ENCODE results near the gene C20orf141. TPM values are rescaled to one million over a fixed set of nuclear protein-coding genes. Genes with fewer than 3 reads are reported as not detected.

Gene C20orf141
- total RNA-seq, 4 donors from 2014 or later: not detected

DNA sequence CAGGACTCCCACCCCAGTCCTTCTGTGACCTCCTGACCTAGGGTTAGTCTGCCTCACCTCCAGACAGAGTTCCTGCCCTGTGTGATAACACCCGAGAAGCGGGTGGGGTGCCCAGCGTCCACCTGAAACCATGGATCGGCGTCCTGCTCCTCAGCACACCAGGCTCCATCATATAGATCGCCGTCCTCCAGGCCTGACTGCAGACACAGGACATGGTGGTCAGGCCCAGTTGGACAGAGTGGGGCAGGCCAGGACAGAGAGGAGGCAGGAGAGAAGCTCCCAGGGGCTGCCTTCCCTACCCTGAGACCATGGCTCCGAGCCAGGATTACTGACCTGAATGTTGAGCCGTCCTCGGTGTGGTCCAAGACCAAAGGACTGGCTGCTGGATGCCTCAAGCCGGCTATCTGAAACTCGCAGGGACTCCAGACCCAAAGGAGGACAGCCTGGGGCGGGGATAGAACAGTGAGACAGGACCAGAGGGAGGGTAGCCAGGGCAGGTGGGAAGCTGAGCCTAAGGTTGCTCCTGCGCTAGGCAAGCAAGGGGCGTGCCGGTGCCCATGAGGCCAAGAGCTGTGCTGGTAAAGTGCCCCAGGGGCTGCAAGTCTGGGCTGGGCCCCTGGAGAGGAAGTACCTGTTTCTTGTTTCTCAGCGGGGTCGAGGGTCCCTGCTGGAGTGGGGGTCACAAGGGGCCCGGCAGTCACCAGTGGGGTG lies 16.5 kb upstream of the C20orf141 start:
- no peak overlapping the region for H3K27ac ChIP-seq
- intact Hi-C loops (cut with DNase I; ENCODE audit: low total_unique reads) (loop anchor here (5.0 to 10.0 kb wide), 2 partner anchors 209 to 653 kb away; no protein-coding TSS in a partner anchor), in situ Hi-C loops (cut with MboI; ENCODE audit: low pct_ligation_motif_present in 1 of 4, low pct_unique_long_range_greater_than_20kb in 1 of 4, low sequenced_read_pairs in 3 of 4) (no loop called here)
- no peaks in the 10 kb centered on the region for H3K9me3 ChIP-seq
- DNase-seq: no peak
- WGBS, 2 donors (ENCODE audit: low coverage in 1 of 2): 42 to 90% methylated on average over 2 to 19 of the region's 19 CpGs
- peaks cover 0 to 20% (median 16%) of the 10 kb centered on the region in 4 donors for H3K4me1 ChIP-seq
- no peak overlapping the region for H3K4me3 ChIP-seq
- peaks cover 60% of the 10 kb centered on the region for H3K27me3 ChIP-seq
- no peaks in the 10 kb centered on the region for H3K36me3 ChIP-seq
- TF ChIP-seq POLR2AphosphoS5 (IDR thresholded peaks at IDR 0.05): no peak

DNA sequence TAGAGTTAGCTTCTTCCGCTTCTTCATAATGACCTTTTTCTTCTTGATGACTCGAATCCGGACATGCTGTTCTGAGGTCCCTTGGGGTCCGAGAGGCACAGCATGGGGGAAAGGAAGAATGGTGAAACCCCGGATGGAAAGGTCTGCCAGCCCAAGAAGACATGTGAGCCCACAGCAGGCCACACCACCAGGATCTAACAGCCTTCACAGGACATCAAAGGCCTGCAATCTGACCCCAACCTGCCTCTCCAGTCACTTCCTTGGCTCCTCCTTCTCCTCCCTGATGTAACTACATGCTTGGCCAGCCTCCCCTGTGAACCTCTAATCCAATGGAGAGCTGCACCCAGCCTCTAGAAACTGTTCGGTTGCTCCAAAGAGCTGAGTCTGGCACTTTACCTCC lies 16.0 kb upstream of the C20orf141 start:
- no peak overlapping the region for H3K4me3 ChIP-seq
- in situ Hi-C loops (cut with MboI; ENCODE audit: low pct_ligation_motif_present in 1 of 4, low pct_unique_long_range_greater_than_20kb in 1 of 4, low sequenced_read_pairs in 3 of 4): no loop called here
- WGBS, 2 donors (ENCODE audit: low coverage in 1 of 2): 63 to 84% methylated on average over 1 to 6 of the region's 6 CpGs
- intact Hi-C loops (cut with DNase I; ENCODE audit: low total_unique reads): loop anchor here (5.0 to 10.0 kb wide), 2 partner anchors 208 to 654 kb away; no protein-coding TSS in a partner anchor
- H3K4me1 ChIP-seq: peaks cover 0 to 20% (median 16%) of the 10 kb centered on the region in 4 donors
- no peak for DNase-seq
- TF ChIP-seq, protein P1, sequence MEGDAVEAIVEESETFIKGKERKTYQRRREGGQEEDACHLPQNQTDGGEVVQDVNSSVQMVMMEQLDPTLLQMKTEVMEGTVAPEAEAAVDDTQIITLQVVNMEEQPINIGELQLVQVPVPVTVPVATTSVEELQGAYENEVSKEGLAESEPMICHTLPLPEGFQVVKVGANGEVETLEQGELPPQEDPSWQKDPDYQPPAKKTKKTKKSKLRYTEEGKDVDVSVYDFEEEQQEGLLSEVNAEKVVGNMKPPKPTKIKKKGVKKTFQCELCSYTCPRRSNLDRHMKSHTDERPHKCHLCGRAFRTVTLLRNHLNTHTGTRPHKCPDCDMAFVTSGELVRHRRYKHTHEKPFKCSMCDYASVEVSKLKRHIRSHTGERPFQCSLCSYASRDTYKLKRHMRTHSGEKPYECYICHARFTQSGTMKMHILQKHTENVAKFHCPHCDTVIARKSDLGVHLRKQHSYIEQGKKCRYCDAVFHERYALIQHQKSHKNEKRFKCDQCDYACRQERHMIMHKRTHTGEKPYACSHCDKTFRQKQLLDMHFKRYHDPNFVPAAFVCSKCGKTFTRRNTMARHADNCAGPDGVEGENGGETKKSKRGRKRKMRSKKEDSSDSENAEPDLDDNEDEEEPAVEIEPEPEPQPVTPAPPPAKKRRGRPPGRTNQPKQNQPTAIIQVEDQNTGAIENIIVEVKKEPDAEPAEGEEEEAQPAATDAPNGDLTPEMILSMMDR (IDR thresholded peaks at IDR 0.05): no peak
- TF ChIP-seq POLR2AphosphoS5 (IDR thresholded peaks at IDR 0.05) (no peak), POLR2A (IDR thresholded peaks at IDR 0.05) (no peak), EP300 (IDR thresholded peaks at IDR 0.05; ENCODE audit: low read depth) (no peak)
- no peaks in the 10 kb centered on the region for H3K9me3 ChIP-seq
- no peaks in the 10 kb centered on the region for H3K36me3 ChIP-seq
- no peak overlapping the region for H3K27ac ChIP-seq
- peaks cover 64% of the 10 kb centered on the region for H3K27me3 ChIP-seq

DNA sequence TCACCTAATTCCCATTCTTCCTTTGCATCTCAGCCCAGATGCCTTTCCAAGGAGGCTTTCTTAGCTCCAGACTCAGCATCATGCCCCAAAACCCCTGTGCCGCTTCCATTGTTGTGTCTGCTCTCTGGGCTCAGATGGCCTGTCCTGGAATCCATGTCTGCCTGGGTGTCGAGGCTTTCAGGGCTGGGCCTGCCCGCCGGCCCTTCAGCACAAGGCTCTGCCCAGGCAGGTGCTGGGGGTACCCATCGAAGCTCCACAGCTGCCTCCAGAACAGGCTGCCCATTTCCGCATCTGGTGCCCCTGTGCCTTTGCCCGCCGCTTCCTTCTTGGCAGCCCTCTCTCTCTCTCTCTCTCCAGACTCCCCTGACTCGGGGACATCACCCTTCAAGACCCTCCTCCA lies 15.5 kb upstream of the C20orf141 start:
- Histone ChIP-seq H3K27ac (no peak overlapping the region), H3K4me3 (peak overlapping the region in 1 of 4 donors; percentile 38), H3K27me3 (peaks cover 69% of the 10 kb centered on the region), H3K4me1 (peaks cover 0 to 20% (median 16%) of the 10 kb centered on the region in 4 donors), H3K9me3 (no peaks in the 10 kb centered on the region), H3K36me3 (no peaks in the 10 kb centered on the region)
- intact Hi-C loops (cut with DNase I; ENCODE audit: low total_unique reads): loop anchor here (5.0 to 10.0 kb wide), 2 partner anchors 208 to 654 kb away; no protein-coding TSS in a partner anchor
- TF ChIP-seq POLR2AphosphoS5 (IDR thresholded peaks at IDR 0.05) (no peak), POLR2A (IDR thresholded peaks at IDR 0.05) (no peak), EP300 (IDR thresholded peaks at IDR 0.05; ENCODE audit: low read depth) (no peak)
- TF ChIP-seq, protein P1 (IDR thresholded peaks at IDR 0.05): no peak
- no peak for DNase-seq
- in situ Hi-C loops (cut with MboI; ENCODE audit: low pct_ligation_motif_present in 1 of 4, low pct_unique_long_range_greater_than_20kb in 1 of 4, low sequenced_read_pairs in 3 of 4): no loop called here
- WGBS, 2 donors (ENCODE audit: low coverage in 1 of 2): 61 to 100% methylated on average over 1 to 9 of the region's 9 CpGs

GRCh38 chr20:2799688-2800520 lies 14.9 kb upstream of the C20orf141 start:
- Histone ChIP-seq H3K27me3 (peaks cover 75% of the 10 kb centered on the region), H3K4me1 (peaks cover 0 to 20% (median 16%) of the 10 kb centered on the region in 4 donors), H3K36me3 (no peaks in the 10 kb centered on the region), H3K9me3 (no peaks in the 10 kb centered on the region), H3K4me3 (peak overlapping the region in 2 of 4 donors; percentile 21 to 38), H3K27ac (no peak overlapping the region)
- TF ChIP-seq, protein P1 (IDR thresholded peaks at IDR 0.05): no peak
- TF ChIP-seq POLR2AphosphoS5 (IDR thresholded peaks at IDR 0.05) (no peak), EP300 (IDR thresholded peaks at IDR 0.05; ENCODE audit: low read depth) (no peak), POLR2A (IDR thresholded peaks at IDR 0.05) (no peak)
- in situ Hi-C loops (cut with MboI; ENCODE audit: low pct_ligation_motif_present in 1 of 4, low pct_unique_long_range_greater_than_20kb in 1 of 4, low sequenced_read_pairs in 3 of 4): no loop called here
- intact Hi-C loops (cut with DNase I; ENCODE audit: low total_unique reads): loop anchor here (5.0 to 10.0 kb wide), 2 partner anchors 207 to 655 kb away; no protein-coding TSS in a partner anchor
- DNase-seq: no peak
- WGBS, 2 donors (ENCODE audit: low coverage in 1 of 2): 6 to 50% methylated on average over 1 to 54 of the region's 61 CpGs
